Ascending aorta (tissue), 2 donors: ENCODE measurements around the gene C12orf50. TPM values are rescaled to one million over a fixed set of nuclear protein-coding genes. Genes with fewer than 3 reads are reported as not detected.
"Not testable (repeated sequence)": the region's sequence is repeated elsewhere in the genome, so short reads cannot be mapped to it uniquely, and the experiment has no call there.

ENCODE experiments used
- DNase-seq, 2 donors: peaks; one replicate each; pipeline ENCODE4 v3.0.0-alpha.2; 2019; ENCODE audit warnings: low spot score in 2 of 2
- H3K27ac ChIP-seq, 2 donors: fragments of 200-600 bp; sonication (generic); one replicate each; pipeline ENCODE4 v1.5.1; 2016 to 2017; ENCODE audit warnings: mild to moderate bottlenecking in 1 of 2
- H3K27me3 ChIP-seq: fragments of 200-600 bp; sonication (generic); one replicate; pipeline ENCODE4 v1.5.1; 2017
- H3K36me3 ChIP-seq, 2 donors: fragments of 200-600 bp; sonication (generic); one replicate each; pipeline ENCODE4 v1.5.1; 2016
- H3K4me1 ChIP-seq, 2 donors: fragments of 200-600 bp; sonication (generic); one replicate each; pipeline ENCODE4 v1.5.1; 2016 to 2017; ENCODE audit warnings: mild to moderate bottlenecking in 1 of 2
- H3K4me3 ChIP-seq, 2 donors: fragments of 200-600 bp; sonication (generic); one replicate each; pipeline ENCODE4 v1.5.1; 2016 to 2017; ENCODE audit warnings: mild to moderate bottlenecking in 1 of 2
- H3K9me3 ChIP-seq, 2 donors: fragments of 200-600 bp; sonication (generic); one replicate each; pipeline ENCODE4 v1.5.1; 2016
- CTCF ChIP-seq, 3 experiments: fragments of 200-600 bp in 2 of 3; fragments of 450-650 bp in 1 of 3; sonication (generic) in 2 of 3; IDR thresholded peaks; one replicate each; pipeline ENCODE4 v1.5.1; 2016 to 2019; ENCODE audit warnings: antibody characterized with exemption in 3 of 3, mild to moderate bottlenecking in 1 of 3, moderate library complexity in 1 of 3
- intact Hi-C: fragments of 100-400 bp; cut with DNase I; formaldehyde crosslinking; loops from one replicate; pipeline ENCODE4 v1.15.1; 2023
- total RNA-seq: library from RNA; depleted of rRNA; stranded (reverse); fragments of >200 nt; gene quantifications from one replicate; pipeline ENCODE4 v1.1.0, GENCODE V29; 2016

The C12orf50 gene
- total RNA-seq, 1 donor from 2014 or later: not detected

- H3K27ac ChIP-seq: peak overlapping the region in 1 of 2 donors; percentile 68
- DNase-seq: no peak
- H3K4me1 ChIP-seq: peaks cover 2 to 13% of the 10 kb centered on the region in 2 donors
- TF ChIP-seq CTCF (IDR thresholded peaks at IDR 0.05): no peak
- peak overlapping the region; percentile 58 to 79 for H3K4me3 ChIP-seq
- H3K36me3 ChIP-seq: no peaks in the 10 kb centered on the region
- intact Hi-C loops: no loop called here
- H3K27me3 ChIP-seq: no peaks in the 10 kb centered on the region
- H3K9me3 ChIP-seq: no peaks in the 10 kb centered on the region
Observed at GRCh38 chr12:88036353-88036965, 7.3 kb upstream of the C12orf50 start.

GRCh38 chr12:88035907-88036289, 6.7 kb upstream of the C12orf50 start:
- Histone ChIP-seq H3K36me3 (no peaks in the 10 kb centered on the region), H3K4me3 (peak overlapping the region; percentile 58 to 79), H3K27me3 (no peaks in the 10 kb centered on the region), H3K27ac (peak overlapping the region; percentile 56 to 68), H3K9me3 (no peaks in the 10 kb centered on the region), H3K4me1 (peaks cover 2 to 13% of the 10 kb centered on the region in 2 donors)
- DNase-seq: no peak
- intact Hi-C loops: loop anchor here (2.0 kb wide), 1 partner anchor 107 kb away; the partner anchor contains the start of genes CEP290 and TMTC3
- no peak for TF ChIP-seq CTCF (IDR thresholded peaks at IDR 0.05)

- H3K27ac ChIP-seq: peak overlapping the region; percentile 56 to 68
- peak overlapping the region; percentile 58 to 79 for H3K4me3 ChIP-seq
- no peaks in the 10 kb centered on the region for H3K36me3 ChIP-seq
- intact Hi-C loops: loop anchor here (2.0 kb wide), 1 partner anchor 107 kb away; the partner anchor contains the start of genes CEP290 and TMTC3
- DNase-seq: peak; percentile 60 to 95
- H3K9me3 ChIP-seq: no peaks in the 10 kb centered on the region
- peaks cover 2 to 13% of the 10 kb centered on the region in 2 donors for H3K4me1 ChIP-seq
- no peaks in the 10 kb centered on the region for H3K27me3 ChIP-seq
- no peak for TF ChIP-seq CTCF (IDR thresholded peaks at IDR 0.05)
Observed at GRCh38 chr12:88035271-88035906, 6.2 kb upstream of the C12orf50 start.

- H3K36me3 ChIP-seq, DNase-seq, intact Hi-C loops, H3K27ac ChIP-seq, H3K4me1 ChIP-seq, H3K9me3 ChIP-seq, H3K4me3 ChIP-seq, H3K27me3 ChIP-seq: not testable (repeated sequence)
Observed at GRCh38 chr12:88031161-88031560, 2.0 kb upstream of the C12orf50 start.

- no peak for TF ChIP-seq CTCF (IDR thresholded peaks at IDR 0.05)
- Histone ChIP-seq H3K27me3 (no peaks in the 10 kb centered on the region), H3K4me3 (no peak overlapping the region), H3K4me1 (no peaks in the 10 kb centered on the region), H3K9me3 (no peaks in the 10 kb centered on the region), H3K27ac (no peak overlapping the region), H3K36me3 (no peaks in the 10 kb centered on the region)
- intact Hi-C loops: no loop called here
- DNase-seq: no peak
Observed at GRCh38 chr12:88026196-88026595, 3.0 kb downstream of the C12orf50 start.

- intact Hi-C loops: no loop called here
- H3K4me3 ChIP-seq: no peak overlapping the region
- no peaks in the 10 kb centered on the region for H3K27me3 ChIP-seq
- no peak for DNase-seq
- peaks cover 0 to 4% of the 10 kb centered on the region in 2 donors for H3K9me3 ChIP-seq
- H3K27ac ChIP-seq: no peak overlapping the region
- H3K4me1 ChIP-seq: no peaks in the 10 kb centered on the region
- no peak for TF ChIP-seq CTCF (IDR thresholded peaks at IDR 0.05)
- no peaks in the 10 kb centered on the region for H3K36me3 ChIP-seq
Observed at GRCh38 chr12:88017964-88018363, 11.2 kb downstream of the C12orf50 start.
